Right lobe of liver (tissue), 6 donors: ENCODE measurements around the gene SHISA3. TPM values are rescaled to one million over a fixed set of nuclear protein-coding genes. Genes with fewer than 3 reads are reported as not detected.

ENCODE experiments used
- ATAC-seq, 4 donors: fragments of 200-7000 bp; cut with Tn5 transposase; one replicate each; pipeline ENCODE4 v1.9.1; 2020; ENCODE audit warnings: mild to moderate bottlenecking in 4 of 4, moderate library complexity in 4 of 4
- DNase-seq, 3 donors: peaks; one replicate each; pipeline ENCODE4 v3.0.0-alpha.2; 2020
- H3K27ac ChIP-seq, 3 donors: fragments of 200-600 bp; one replicate each; pipeline ENCODE4 v1.8.0; 2022
- H3K27me3 ChIP-seq, 2 donors: fragments of 200-600 bp; one replicate each; pipeline ENCODE4 v1.8.0; 2022
- H3K36me3 ChIP-seq, 4 donors: fragments of 200-600 bp; sonication (generic) in 1 of 4; one replicate each; pipeline versions ENCODE4 v1.5.1 to v1.8.0; 2017 to 2022; ENCODE audit warnings: control low read depth in 1 of 4
- H3K4me1 ChIP-seq, 4 donors: fragments of 200-600 bp; sonication (generic) in 1 of 4; one replicate each; pipeline versions ENCODE4 v1.5.1 to v1.8.0; 2017 to 2022; ENCODE audit warnings: control low read depth in 1 of 4
- H3K4me3 ChIP-seq, 3 donors: fragments of 200-600 bp; one replicate each; pipeline ENCODE4 v1.8.0; 2022
- H3K9me3 ChIP-seq, 4 donors: fragments of 200-600 bp; sonication (generic) in 1 of 4; one replicate each; pipeline versions ENCODE4 v1.5.1 to v1.8.0; 2017 to 2022; ENCODE audit warnings: control low read depth in 1 of 4
- CTCF ChIP-seq, 4 donors: fragments of 200-600 bp in 3 of 4; fragments of 450-650 bp in 1 of 4; IDR thresholded peaks; one replicate each; pipeline versions ENCODE4 v1.5.1 to v1.8.0; 2016 to 2022; ENCODE audit warnings: antibody characterized with exemption in 4 of 4, mild to moderate bottlenecking in 2 of 4
- POLR2A ChIP-seq: fragments of 450-650 bp; IDR thresholded peaks from one replicate; pipeline ENCODE4 v1.6.1; 2017; ENCODE audit warnings: antibody characterized with exemption, mild to moderate bottlenecking
- WGBS: methylation state at CpG from one replicate; pipeline ENCODE4 v1.1.6; 2018; ENCODE audit warnings: low coverage, low lambda C conversion rate; ENCODE audit not compliant: insufficient coverage; ENCODE audit errors: missing lambda C conversion rate; 5-methylcytosine and 5-hydroxymethylcytosine counted together
- intact Hi-C, 2 donors: fragments of 100-400 bp; cut with DNase I; formaldehyde crosslinking; loops; one replicate each; pipeline versions ENCODE4 v1.11.2 to v1.14.1; 2022
- total RNA-seq, 6 experiments: library from RNA; depleted of rRNA in 2 of 6; stranded (reverse); fragments of >200 nt in 2 of 6; fragmentation: NEBNext Ultra II Directional in 3 of 6; extraction: Animal tissue kit (Norgen Biotek cat#: 25700) in 3 of 6; gene quantifications; one replicate each; pipeline versions ENCODE4 v1.1.0 to v1.2.4, GENCODE V29; 2016 to 2023
- donor health status: DM: no; HTN: yes; CAD: no.
- donor health status: DM: no; HTN: no; CAD: no.
- donor health status: DM: no; HTN: no; CAD: no.
- donor health status: DM: no; HTN: yes; CAD: no.
- donor health status: DM: no; HTN: yes; CAD: no.

The SHISA3 gene
- total RNA-seq, 6 experiments from 2014 or later, result 0.12 to 0.69 (median 0.36) TPM

- Histone ChIP-seq H3K36me3 (no peaks in the 10 kb centered on the region), H3K9me3 (no peaks in the 10 kb centered on the region), H3K4me3 (no peak overlapping the region), H3K4me1 (no peaks in the 10 kb centered on the region), H3K27ac (no peak overlapping the region), H3K27me3 (no peaks in the 10 kb centered on the region)
- 42% methylated on average over 3 of the region's 3 CpGs for whole genome bisulfite sequencing
- ATAC-seq (no peak), DNase-seq (no peak)
- TF ChIP-seq POLR2A (no peak), CTCF (IDR thresholded peaks at IDR 0.05) (no peak)
- intact Hi-C loops, result no loop called here
These were observed 18.7 kb downstream of the SHISA3 start for GRCh38 chr4:42416017-42416416.

- H3K9me3 ChIP-seq, result no peaks in the 10 kb centered on the region
- H3K36me3 ChIP-seq, result no peaks in the 10 kb centered on the region
- H3K4me1 ChIP-seq, result no peaks in the 10 kb centered on the region
- intact Hi-C loops, result no loop called here
- no peak overlapping the region for H3K4me3 ChIP-seq
- H3K27ac ChIP-seq, result no peak overlapping the region
- TF ChIP-seq POLR2A (no peak), CTCF (IDR thresholded peaks at IDR 0.05) (no peak)
- whole genome bisulfite sequencing, result 79% methylated on average over 2 of the region's 3 CpGs
- DNase-seq (no peak), ATAC-seq (no peak)
- no peaks in the 10 kb centered on the region for H3K27me3 ChIP-seq
These were observed 20.3 kb downstream of the SHISA3 start for GRCh38 chr4:42417550-42417949.

GRCh38 chr4:42420140-42420539, 22.9 kb downstream of the SHISA3 start:
- Histone ChIP-seq H3K36me3 (no peaks in the 10 kb centered on the region), H3K27ac (no peak overlapping the region), H3K4me1 (no peaks in the 10 kb centered on the region), H3K9me3 (no peaks in the 10 kb centered on the region), H3K4me3 (no peak overlapping the region), H3K27me3 (no peaks in the 10 kb centered on the region)
- intact Hi-C loops, result no loop called here
- DNase-seq (no peak), ATAC-seq (no peak)
- no peak for TF ChIP-seq POLR2A
- no peak for TF ChIP-seq CTCF (IDR thresholded peaks at IDR 0.05)
- WGBS, result 74% methylated on average over 5 of the region's 5 CpGs

GRCh38 chr4:42425146-42426065, 28.1 kb downstream of the SHISA3 start:
- ATAC-seq (no peak), DNase-seq (no peak)
- intact Hi-C loops, result no loop called here
- Histone ChIP-seq H3K27ac (no peak overlapping the region), H3K4me1 (no peaks in the 10 kb centered on the region), H3K4me3 (no peak overlapping the region), H3K27me3 (no peaks in the 10 kb centered on the region), H3K36me3 (no peaks in the 10 kb centered on the region), H3K9me3 (no peaks in the 10 kb centered on the region)
- TF ChIP-seq CTCF (IDR thresholded peaks at IDR 0.05) (no peak), POLR2A (no peak)
- 72% methylated on average over 12 of the region's 19 CpGs for WGBS
